RPMI8226 (cell line): ENCODE data around the gene SCUBE1.

Experiments used
- DNase-seq: peaks from one replicate; pipeline ENCODE4 v3.0.0-alpha.2; 2015

The SCUBE1 gene

GRCh38 chr22:43188829-43189545, 154.2 kb downstream of the SCUBE1 start:
- no peak for DNase-seq

- peak; percentile 96 for DNase-seq
Observed at GRCh38 chr22:43187171-43188099, 155.7 kb downstream of the SCUBE1 start.

GRCh38 chr22:43186272-43187170, 156.7 kb downstream of the SCUBE1 start, which contains the start of gene TTLL12:
TTLL12 (minus strand) TSS chr22:43187134; CDS start chr22:43187069, 65 bp downstream.
- DNase-seq = peak; percentile 76

- peak; percentile 55 for DNase-seq
Observed at GRCh38 chr22:43185860-43186261, 157.3 kb downstream of the SCUBE1 start.

- no peak for DNase-seq
Observed at GRCh38 chr22:43183496-43184277, 159.5 kb downstream of the SCUBE1 start.

- DNase-seq = no peak
Observed at GRCh38 chr22:43182726-43183125, 160.4 kb downstream of the SCUBE1 start.

GRCh38 chr22:43182118-43182517, 161.1 kb downstream of the SCUBE1 start:
- no peak for DNase-seq

GRCh38 chr22:43181321-43182076, 161.7 kb downstream of the SCUBE1 start:
- no peak for DNase-seq

GRCh38 chr22:43180670-43181069, 162.5 kb downstream of the SCUBE1 start:
- DNase-seq = no peak

GRCh38 chr22:43179911-43180195, 163.3 kb downstream of the SCUBE1 start:
- no peak for DNase-seq

- DNase-seq = no peak
Observed at GRCh38 chr22:43179146-43179910, 163.8 kb downstream of the SCUBE1 start.

GRCh38 chr22:43177479-43177878, 165.7 kb downstream of the SCUBE1 start:
- DNase-seq = no peak

GRCh38 chr22:43176090-43176489, 167.1 kb downstream of the SCUBE1 start:
- no peak for DNase-seq

GRCh38 chr22:43174941-43175531, 168.1 kb downstream of the SCUBE1 start:
- DNase-seq = no peak

GRCh38 chr22:43173976-43174720, 169.0 kb downstream of the SCUBE1 start:
- DNase-seq = no peak

GRCh38 chr22:43173566-43173965, 169.6 kb downstream of the SCUBE1 start:
- DNase-seq = no peak

- DNase-seq = no peak
Observed at GRCh38 chr22:43172191-43172590, 171.0 kb downstream of the SCUBE1 start.

GRCh38 chr22:43171607-43172006, 171.6 kb downstream of the SCUBE1 start:
- DNase-seq = no peak

- DNase-seq = no peak
Observed at GRCh38 chr22:43171019-43171491, 172.1 kb downstream of the SCUBE1 start.
